Measurements from ENCODE around the gene MACC1.
A peak's percentile ranks its signal among the peaks of the same experiment; 100 is the strongest.

MACC1 gene

DNA sequence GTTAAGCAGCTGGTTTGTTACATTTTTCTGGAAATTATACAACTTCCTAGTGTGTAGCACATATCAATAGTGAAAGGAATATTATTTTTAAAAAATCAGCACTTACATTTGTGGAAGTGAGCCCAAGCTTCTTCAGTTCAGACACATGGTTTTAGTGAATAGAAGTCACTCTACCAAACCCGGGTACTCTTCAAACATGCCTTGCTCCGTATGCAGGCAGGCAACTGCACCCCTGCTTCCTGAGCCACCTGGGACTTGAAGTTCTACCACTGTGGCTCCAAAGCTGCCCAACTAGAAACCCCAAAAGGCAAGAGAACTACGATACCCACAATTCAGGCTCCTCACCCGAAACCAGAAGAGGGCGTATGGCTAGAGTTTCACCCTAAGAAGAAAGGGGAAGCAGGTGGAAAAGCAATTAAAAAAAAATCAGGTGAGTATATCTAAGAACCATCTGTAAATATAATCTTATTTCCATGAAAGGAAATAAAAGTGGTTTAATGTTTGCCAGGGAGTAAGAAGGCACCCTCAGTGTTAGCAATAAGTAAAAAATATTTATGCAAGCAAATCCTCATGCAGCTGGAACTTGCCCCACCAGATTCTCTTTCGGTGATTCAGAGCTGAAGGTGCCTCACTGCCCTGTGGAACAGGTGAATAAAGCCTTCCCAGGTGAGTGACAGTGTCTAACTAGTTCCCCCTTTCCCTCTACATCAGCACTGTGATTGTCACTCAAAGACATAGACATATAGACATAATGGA, at the start of gene MACC1:
Gene MACC1 (minus strand): TSS at position 192 of the 756 bp plus-strand sequence. CDS start 55,522 bp downstream, outside the sequence.
- peak; percentile 64 for FAIRE-seq

DNA sequence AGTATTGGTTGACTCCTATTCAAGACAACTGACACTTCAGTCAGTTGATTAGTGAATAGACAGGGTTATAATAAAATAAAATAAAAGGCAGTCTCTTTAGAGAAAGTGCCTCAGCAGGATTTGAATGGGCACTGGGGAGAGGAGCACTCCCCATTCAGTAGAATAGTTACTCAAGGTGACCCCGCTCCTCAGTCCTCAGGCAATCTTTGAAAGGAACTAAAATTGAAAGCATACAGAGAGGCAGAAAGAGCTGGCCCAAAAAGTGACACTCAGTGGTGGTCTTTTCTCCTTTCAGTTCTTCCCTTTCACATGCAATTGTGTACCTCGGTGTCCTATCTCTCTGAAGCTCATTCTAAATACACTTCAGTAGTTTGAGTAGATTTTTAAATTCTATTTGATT, 47.4 kb upstream of the MACC1 start:
- FAIRE-seq = no peak

DNA sequence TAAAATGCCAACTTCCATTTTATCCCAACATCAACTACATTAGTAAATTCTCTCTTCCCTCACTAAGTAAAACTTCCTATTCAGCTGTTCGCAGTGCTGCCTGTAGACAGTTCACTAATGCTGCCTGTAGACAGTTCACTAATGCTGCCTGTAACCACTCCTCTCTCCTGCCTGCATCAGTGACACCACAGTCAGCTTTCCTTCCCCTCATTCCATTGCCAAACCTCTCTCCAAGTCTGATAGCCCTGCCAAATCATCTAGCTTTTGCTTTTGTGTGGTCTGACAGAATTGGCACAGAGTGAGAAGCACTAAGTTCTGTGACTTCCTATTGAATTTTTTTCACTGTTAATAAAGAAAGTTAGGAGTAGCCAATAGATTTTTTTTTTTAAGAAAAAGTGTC, 43.0 kb upstream of the MACC1 start:
- FAIRE-seq = no peak

- FAIRE-seq = peak; percentile 68
Observed at GRCh38 chr7:20257212-20257611, 40.0 kb upstream of the MACC1 start.

- no peak for FAIRE-seq
Observed at GRCh38 chr7:20249920-20250319, 32.7 kb upstream of the MACC1 start.

DNA sequence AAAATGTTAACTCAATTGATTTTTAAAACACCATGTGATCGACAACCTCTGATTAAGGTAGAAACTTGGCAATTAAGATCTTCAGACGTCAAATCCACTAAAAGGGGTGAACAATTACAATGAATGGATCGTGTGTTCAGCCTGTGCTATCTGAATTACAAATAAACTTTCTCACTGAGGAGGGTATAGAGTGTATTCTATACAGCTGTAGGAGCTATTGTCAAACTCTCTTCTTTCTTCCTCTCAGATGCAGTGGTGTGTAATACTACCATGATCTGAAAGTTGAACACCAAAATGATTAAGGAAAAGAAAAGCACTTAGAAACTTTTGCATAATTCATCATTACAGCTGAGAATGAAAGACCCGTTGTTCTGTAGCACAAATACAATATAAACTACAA, 32.2 kb upstream of the MACC1 start:
- no peak for FAIRE-seq

DNA sequence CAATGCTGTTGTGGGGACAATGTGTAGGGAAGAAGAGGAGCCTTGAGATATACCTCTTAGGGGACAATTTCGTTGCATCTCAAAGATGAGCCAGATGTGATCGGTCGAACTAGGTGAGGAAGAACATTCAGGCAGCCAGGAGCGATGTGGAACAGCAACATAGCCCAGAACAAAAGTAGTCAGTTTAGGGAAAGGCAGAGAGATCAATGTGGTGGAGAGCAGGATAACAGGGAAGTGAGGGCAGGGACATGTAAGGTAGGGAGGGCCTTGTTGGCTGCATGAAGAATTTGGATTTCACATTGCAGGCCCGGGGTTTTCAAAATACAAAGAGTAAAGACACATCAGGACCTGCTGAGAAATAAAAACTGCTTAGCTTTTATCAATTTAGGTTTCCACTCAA, 29.1 kb upstream of the MACC1 start:
- no peak for FAIRE-seq

GRCh38 chr7:20244334-20245120, 27.3 kb upstream of the MACC1 start:
- no peak for FAIRE-seq

DNA sequence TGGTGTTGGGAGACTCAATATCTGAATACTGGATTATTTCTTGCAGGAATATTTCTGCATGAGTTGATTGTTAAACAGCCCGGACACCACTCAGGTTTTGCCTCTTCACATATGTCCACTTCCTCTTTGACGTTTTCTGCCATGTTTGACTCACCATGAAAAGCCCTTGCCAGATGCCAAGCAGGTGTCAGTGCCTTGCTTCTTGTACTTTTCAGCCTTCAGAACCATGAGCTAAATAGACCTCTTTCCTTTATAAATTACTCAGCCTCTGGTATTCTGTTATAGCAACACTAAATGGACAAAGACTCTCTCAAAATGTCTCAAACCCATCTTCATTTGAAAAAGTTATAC, 24.7 kb upstream of the MACC1 start:
- FAIRE-seq = no peak

DNA sequence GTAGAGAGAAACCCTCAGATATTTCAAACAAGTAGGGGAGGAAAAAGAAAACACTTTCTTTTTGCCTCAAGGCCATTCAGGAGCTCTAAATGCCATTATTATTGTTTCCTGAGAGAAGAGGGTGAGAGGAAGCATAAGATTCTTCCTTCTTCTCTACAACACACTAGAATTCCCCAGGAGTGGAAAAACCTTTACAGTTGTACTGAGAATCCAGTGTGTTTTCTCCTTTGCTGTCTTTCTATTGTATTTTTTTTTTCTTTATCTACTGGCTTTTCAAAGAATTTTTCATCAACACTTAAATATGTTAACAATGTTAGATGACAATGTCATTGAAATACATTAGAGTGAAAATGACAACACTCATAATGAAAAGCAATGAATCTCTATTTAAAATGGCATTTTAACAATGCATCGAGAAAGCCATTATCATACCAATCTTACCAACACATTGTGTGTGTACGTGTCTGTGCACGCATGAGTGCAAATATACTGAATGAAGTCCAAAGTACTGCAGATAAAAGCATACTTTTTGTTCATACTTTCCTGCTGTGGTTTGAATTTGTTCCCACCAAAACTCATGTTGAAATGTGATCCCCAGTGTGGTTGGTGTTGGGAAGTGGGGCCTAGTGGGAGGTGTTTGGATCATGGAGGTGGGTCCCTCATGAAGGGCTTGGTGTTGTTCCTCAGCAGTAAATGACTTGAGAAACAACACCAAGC, 24.2 kb upstream of the MACC1 start:
- FAIRE-seq = no peak

DNA sequence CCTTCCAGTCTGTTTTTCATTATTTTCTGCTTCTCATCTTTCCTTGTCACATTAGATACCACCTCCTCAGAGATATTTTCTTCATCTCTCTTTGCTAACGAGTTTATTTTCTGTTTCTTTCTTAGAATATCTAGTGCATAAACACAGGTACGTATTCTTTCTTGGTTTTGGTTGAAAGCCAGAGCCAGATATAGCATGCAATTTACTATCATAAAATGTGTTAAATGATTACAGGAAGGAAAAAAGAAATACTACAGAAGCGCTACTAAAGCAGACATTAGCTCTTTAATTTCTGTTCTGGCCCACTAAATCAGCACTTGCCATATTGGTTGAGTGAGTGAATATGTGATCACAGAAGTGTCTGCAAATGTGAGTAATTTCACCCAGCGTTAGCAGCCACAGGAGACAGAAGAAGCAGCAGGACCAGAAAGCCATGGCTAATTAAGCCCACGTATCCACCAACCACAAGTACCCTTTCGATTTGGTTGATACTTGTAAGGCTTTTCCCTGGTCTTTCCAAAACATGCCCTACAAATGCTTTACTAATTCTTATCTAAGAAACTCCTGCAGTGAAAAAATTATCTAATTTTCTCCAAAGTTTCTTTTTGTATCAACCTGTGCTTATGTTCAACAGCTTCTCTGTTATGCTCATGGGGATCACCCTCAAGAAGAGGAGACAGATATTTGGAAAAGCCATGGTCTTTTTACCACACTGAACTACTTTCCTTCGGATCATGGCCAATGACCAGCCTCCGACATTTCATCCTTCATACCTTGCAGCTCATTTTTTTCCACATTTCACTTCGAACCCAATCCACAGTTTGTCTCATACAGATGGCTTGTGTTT, 23.1 kb upstream of the MACC1 start:
- FAIRE-seq = no peak

GRCh38 chr7:20238754-20239324, 21.7 kb upstream of the MACC1 start:
- peak; percentile 57 for FAIRE-seq

DNA sequence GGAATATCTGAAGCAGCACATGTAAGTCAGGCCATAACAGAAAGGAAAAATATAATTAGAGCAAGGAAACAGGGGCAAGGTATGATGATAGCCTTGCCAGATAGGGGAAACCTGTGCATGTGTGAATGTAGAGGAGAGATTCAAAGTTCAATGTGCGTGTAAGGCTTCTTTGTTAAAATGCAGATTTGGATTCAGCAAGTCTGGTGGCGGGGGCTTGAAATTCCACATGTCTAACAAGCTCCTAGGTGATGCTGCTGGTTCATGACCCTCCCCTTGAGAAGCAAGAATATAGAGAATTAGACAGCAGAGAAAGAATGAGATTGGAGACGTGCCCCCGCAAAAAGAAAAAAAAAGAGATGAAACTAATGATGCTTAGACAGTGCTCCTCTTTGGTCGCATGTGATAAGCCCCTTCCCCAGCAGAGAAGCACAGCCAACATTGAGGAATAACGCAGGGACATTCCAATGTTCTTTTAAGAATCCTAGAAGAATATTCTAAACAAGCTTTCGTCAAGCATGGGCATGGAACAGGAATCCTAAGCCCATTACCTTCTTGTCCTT, 21.1 kb upstream of the MACC1 start:
- no peak for FAIRE-seq

DNA sequence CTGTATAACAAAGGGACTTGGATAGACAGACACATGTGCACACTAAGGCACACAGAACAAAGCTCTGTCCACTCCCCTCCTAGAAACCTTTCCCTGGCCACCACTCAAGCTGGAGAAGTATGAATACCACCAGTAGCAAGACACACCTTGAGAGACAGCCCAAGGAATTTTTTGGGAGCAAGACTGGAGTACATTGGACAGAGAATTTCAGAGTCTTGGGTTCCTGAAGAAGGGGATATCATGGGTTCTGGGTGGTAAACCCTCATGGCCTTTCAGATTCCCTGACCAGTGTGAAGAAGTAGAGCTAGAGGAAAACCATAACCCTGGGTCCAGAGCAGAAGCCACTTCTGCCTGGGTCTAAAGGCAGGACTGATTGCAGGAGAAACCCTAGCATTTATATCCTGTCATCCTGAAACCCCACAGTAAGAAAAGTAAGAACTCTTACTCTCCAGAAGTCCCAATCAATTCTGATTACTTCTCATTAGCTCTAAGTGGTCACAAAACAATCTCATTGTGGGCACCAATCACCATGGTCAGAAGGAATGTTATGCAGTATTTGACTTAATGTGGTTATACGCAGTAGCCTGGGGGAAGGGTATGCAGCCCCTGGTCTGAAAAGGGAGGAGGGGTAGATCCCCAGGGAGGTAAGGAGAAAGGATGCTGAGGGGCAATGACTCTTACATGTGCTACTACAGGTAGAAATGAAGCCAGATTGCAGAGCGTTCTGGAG, 20.4 kb upstream of the MACC1 start:
- no peak for FAIRE-seq

DNA sequence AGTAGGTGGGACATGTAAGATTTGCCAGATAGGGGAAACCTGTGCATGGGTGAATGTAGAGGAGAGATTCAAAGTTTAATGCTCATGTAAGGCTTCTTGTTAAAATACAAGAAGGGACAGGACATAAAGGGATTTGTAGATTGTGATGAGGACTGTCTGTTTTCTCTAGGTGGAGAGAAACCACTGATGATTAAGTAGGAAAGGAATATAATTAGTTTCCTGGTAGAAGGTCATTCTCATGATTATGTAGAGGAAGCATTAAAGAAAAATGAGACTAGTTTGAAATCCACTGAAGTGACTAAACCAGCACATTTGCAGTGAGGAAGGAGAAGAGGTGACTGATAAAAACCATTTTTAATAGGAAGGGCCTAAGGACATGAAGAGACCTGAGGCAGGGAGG, 19.6 kb upstream of the MACC1 start:
- FAIRE-seq = no peak

GRCh38 chr7:20236043-20236442, 18.9 kb upstream of the MACC1 start:
- FAIRE-seq = no peak

DNA sequence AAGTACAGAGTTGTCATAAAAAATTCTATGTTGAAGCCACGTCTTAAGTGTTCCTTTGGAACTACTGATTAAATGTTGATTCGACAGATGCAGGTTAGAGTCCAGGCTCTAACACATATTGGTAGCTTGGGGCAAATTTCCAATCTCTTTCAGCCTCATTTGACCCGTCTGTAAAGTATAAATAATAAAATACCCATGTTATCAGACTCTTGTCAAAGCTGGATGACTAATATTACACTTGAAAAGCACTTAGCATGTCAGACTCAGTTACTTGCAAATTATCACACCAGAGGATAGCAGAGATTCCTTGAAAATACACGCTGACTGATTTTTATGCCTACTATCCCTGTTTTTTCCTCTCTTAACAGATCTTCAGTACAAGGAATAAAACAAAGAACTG, 18.1 kb upstream of the MACC1 start:
- FAIRE-seq = no peak

DNA sequence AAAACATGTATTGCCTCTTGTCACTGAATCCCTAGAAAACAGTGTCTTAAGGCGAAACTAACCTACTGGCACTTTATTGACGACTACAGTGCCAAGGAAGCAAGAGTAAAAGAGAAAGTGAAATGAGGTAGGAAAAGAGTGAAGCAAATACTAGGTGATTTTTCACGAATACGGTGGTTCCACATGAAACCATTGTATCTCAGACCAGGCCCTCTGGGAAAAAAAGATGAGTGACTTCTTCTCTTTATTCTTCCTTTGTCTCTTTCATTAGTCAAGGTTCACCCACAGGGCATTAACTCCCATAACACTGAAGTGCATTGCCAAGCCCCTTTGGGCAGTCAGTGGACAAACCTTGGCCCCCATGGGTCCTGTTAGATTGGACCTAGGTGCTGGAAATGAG, 16.2 kb upstream of the MACC1 start:
- FAIRE-seq = no peak

- no peak for FAIRE-seq
Observed at GRCh38 chr7:20232848-20233247, 15.7 kb upstream of the MACC1 start.

DNA sequence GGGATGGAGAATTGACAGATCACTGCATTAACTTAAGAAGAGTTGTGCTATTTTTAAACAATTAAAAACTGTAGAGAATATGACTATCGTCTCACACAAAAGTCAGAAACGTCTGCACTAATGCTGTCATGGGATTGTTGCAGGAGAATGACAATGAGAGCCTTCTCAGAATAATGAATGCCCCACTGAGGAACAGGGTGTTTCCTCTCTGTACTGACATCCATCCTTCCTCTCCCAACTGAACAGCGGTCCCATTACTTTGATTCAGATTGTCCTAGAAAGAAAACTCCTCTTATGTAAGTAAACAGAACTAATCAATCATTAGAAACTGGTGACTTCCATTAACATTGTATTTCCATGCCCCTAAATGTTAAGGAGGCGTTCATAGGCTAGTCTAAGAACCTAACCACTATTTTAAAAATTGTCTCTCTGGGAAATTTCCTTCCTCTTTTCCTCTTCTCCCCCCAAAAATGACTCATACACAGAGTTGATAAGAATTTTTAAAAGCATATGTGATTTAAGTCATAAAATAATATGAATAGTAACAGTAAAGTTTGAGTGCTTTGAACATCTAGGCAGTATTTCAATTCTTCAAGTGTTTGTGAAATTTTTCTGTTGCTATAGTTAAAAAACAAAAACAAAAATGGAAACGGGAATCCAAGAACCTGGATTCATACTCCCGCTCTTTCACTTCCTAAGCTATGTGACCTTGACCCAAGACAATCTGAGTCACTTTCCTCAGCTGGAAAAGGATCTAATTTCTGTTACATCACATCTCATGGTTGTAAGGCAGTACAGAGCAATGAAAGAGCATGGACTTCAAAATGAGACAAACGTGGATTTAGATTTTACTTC, 12.7 kb upstream of the MACC1 start:
- FAIRE-seq = no peak
